ENCODE results near the gene CASZ1.

Gene CASZ1

GRCh38 chr1:10784998-10785727 lies 11.3 kb downstream of the CASZ1 start:
- Histone ChIP-seq H3K4me1 (ENCODE audit: control insufficient read depth, insufficient read depth, low read length) (peaks cover 42% of the 10 kb centered on the region), H3K27ac (ENCODE audit: insufficient read depth, low read depth, low read length, poor library complexity, severe bottlenecking) (no peak overlapping the region), H3K36me3 (ENCODE audit: control insufficient read depth, insufficient read depth, low read length) (no peaks in the 10 kb centered on the region), H3K4me3 (ENCODE audit: insufficient read depth, low read depth, low read length) (no peak overlapping the region), H3K27me3 (ENCODE audit: control insufficient read depth, insufficient read depth, low read length, poor library complexity, severe bottlenecking) (no peaks in the 10 kb centered on the region), H3K9me3 (ENCODE audit: control insufficient read depth, low read length) (no peaks in the 10 kb centered on the region)
- 89 to 91% methylated on average over 11 of the region's 11 CpGs for WGBS, 2 experiments

GRCh38 chr1:10782491-10783244 lies 13.8 kb downstream of the CASZ1 start:
- H3K4me1 ChIP-seq (ENCODE audit: control insufficient read depth, insufficient read depth, low read length) = peaks cover 26% of the 10 kb centered on the region
- H3K36me3 ChIP-seq (ENCODE audit: control insufficient read depth, insufficient read depth, low read length) = no peaks in the 10 kb centered on the region
- no peak overlapping the region for H3K4me3 ChIP-seq (ENCODE audit: insufficient read depth, low read depth, low read length)
- no peaks in the 10 kb centered on the region for H3K9me3 ChIP-seq (ENCODE audit: control insufficient read depth, low read length)
- 81 to 84% methylated on average over 22 to 24 of the region's 24 CpGs for WGBS, 2 experiments
- H3K27me3 ChIP-seq (ENCODE audit: control insufficient read depth, insufficient read depth, low read length, poor library complexity, severe bottlenecking) = no peaks in the 10 kb centered on the region
- peak overlapping the region; percentile 20 for H3K27ac ChIP-seq (ENCODE audit: insufficient read depth, low read depth, low read length, poor library complexity, severe bottlenecking)

GRCh38 chr1:10781137-10781536 lies 15.3 kb downstream of the CASZ1 start:
- H3K4me1 ChIP-seq (ENCODE audit: control insufficient read depth, insufficient read depth, low read length) = peaks cover 26% of the 10 kb centered on the region
- H3K4me3 ChIP-seq (ENCODE audit: insufficient read depth, low read depth, low read length) = no peak overlapping the region
- H3K36me3 ChIP-seq (ENCODE audit: control insufficient read depth, insufficient read depth, low read length) = no peaks in the 10 kb centered on the region
- H3K27me3 ChIP-seq (ENCODE audit: control insufficient read depth, insufficient read depth, low read length, poor library complexity, severe bottlenecking) = no peaks in the 10 kb centered on the region
- 94 to 95% methylated on average over 8 of the region's 8 CpGs for WGBS, 2 experiments
- H3K27ac ChIP-seq (ENCODE audit: insufficient read depth, low read depth, low read length, poor library complexity, severe bottlenecking) = no peak overlapping the region
- no peaks in the 10 kb centered on the region for H3K9me3 ChIP-seq (ENCODE audit: control insufficient read depth, low read length)

- Histone ChIP-seq H3K36me3 (ENCODE audit: control insufficient read depth, insufficient read depth, low read length) (no peaks in the 10 kb centered on the region), H3K27me3 (ENCODE audit: control insufficient read depth, insufficient read depth, low read length, poor library complexity, severe bottlenecking) (no peaks in the 10 kb centered on the region), H3K9me3 (ENCODE audit: control insufficient read depth, low read length) (no peaks in the 10 kb centered on the region), H3K4me3 (ENCODE audit: insufficient read depth, low read depth, low read length) (no peak overlapping the region), H3K4me1 (ENCODE audit: control insufficient read depth, insufficient read depth, low read length) (peaks cover 26% of the 10 kb centered on the region), H3K27ac (ENCODE audit: insufficient read depth, low read depth, low read length, poor library complexity, severe bottlenecking) (no peak overlapping the region)
- WGBS, 2 experiments = 88 to 92% methylated on average over 10 of the region's 10 CpGs
Observed at GRCh38 chr1:10779841-10780240, 16.6 kb downstream of the CASZ1 start.

GRCh38 chr1:10779201-10779600 lies 17.2 kb downstream of the CASZ1 start:
- Histone ChIP-seq H3K27me3 (ENCODE audit: control insufficient read depth, insufficient read depth, low read length, poor library complexity, severe bottlenecking) (no peaks in the 10 kb centered on the region), H3K4me3 (ENCODE audit: insufficient read depth, low read depth, low read length) (no peak overlapping the region), H3K4me1 (ENCODE audit: control insufficient read depth, insufficient read depth, low read length) (peaks cover 26% of the 10 kb centered on the region), H3K36me3 (ENCODE audit: control insufficient read depth, insufficient read depth, low read length) (no peaks in the 10 kb centered on the region), H3K9me3 (ENCODE audit: control insufficient read depth, low read length) (no peaks in the 10 kb centered on the region), H3K27ac (ENCODE audit: insufficient read depth, low read depth, low read length, poor library complexity, severe bottlenecking) (no peak overlapping the region)
- 79 to 83% methylated on average over 13 to 18 of the region's 18 CpGs for WGBS, 2 experiments

GRCh38 chr1:10778640-10779039 lies 17.8 kb downstream of the CASZ1 start:
- WGBS, 2 experiments = 80 to 82% methylated on average over 10 of the region's 10 CpGs
- no peak overlapping the region for H3K27ac ChIP-seq (ENCODE audit: insufficient read depth, low read depth, low read length, poor library complexity, severe bottlenecking)
- H3K9me3 ChIP-seq (ENCODE audit: control insufficient read depth, low read length) = no peaks in the 10 kb centered on the region
- H3K27me3 ChIP-seq (ENCODE audit: control insufficient read depth, insufficient read depth, low read length, poor library complexity, severe bottlenecking) = no peaks in the 10 kb centered on the region
- no peaks in the 10 kb centered on the region for H3K36me3 ChIP-seq (ENCODE audit: control insufficient read depth, insufficient read depth, low read length)
- no peak overlapping the region for H3K4me3 ChIP-seq (ENCODE audit: insufficient read depth, low read depth, low read length)
- H3K4me1 ChIP-seq (ENCODE audit: control insufficient read depth, insufficient read depth, low read length) = peaks cover 20% of the 10 kb centered on the region

- H3K27me3 ChIP-seq (ENCODE audit: control insufficient read depth, insufficient read depth, low read length, poor library complexity, severe bottlenecking) = no peaks in the 10 kb centered on the region
- H3K36me3 ChIP-seq (ENCODE audit: control insufficient read depth, insufficient read depth, low read length) = no peaks in the 10 kb centered on the region
- H3K9me3 ChIP-seq (ENCODE audit: control insufficient read depth, low read length) = no peaks in the 10 kb centered on the region
- peaks cover 15% of the 10 kb centered on the region for H3K4me1 ChIP-seq (ENCODE audit: control insufficient read depth, insufficient read depth, low read length)
- H3K4me3 ChIP-seq (ENCODE audit: insufficient read depth, low read depth, low read length) = no peak overlapping the region
- H3K27ac ChIP-seq (ENCODE audit: insufficient read depth, low read depth, low read length, poor library complexity, severe bottlenecking) = no peak overlapping the region
- 92 to 95% methylated on average over 9 of the region's 9 CpGs for WGBS, 2 experiments
Observed at GRCh38 chr1:10777749-10778574, 18.5 kb downstream of the CASZ1 start.

- WGBS, 2 experiments = 87 to 89% methylated on average over 14 of the region's 14 CpGs
- Histone ChIP-seq H3K27me3 (ENCODE audit: control insufficient read depth, insufficient read depth, low read length, poor library complexity, severe bottlenecking) (no peaks in the 10 kb centered on the region), H3K4me3 (ENCODE audit: insufficient read depth, low read depth, low read length) (no peak overlapping the region), H3K27ac (ENCODE audit: insufficient read depth, low read depth, low read length, poor library complexity, severe bottlenecking) (no peak overlapping the region), H3K4me1 (ENCODE audit: control insufficient read depth, insufficient read depth, low read length) (no peaks in the 10 kb centered on the region), H3K36me3 (ENCODE audit: control insufficient read depth, insufficient read depth, low read length) (no peaks in the 10 kb centered on the region), H3K9me3 (ENCODE audit: control insufficient read depth, low read length) (no peaks in the 10 kb centered on the region)
Observed at GRCh38 chr1:10776190-10776905, 20.1 kb downstream of the CASZ1 start.

GRCh38 chr1:10775763-10776162 lies 20.7 kb downstream of the CASZ1 start:
- Histone ChIP-seq H3K4me3 (ENCODE audit: insufficient read depth, low read depth, low read length) (no peak overlapping the region), H3K9me3 (ENCODE audit: control insufficient read depth, low read length) (no peaks in the 10 kb centered on the region), H3K27ac (ENCODE audit: insufficient read depth, low read depth, low read length, poor library complexity, severe bottlenecking) (no peak overlapping the region), H3K36me3 (ENCODE audit: control insufficient read depth, insufficient read depth, low read length) (no peaks in the 10 kb centered on the region), H3K4me1 (ENCODE audit: control insufficient read depth, insufficient read depth, low read length) (no peaks in the 10 kb centered on the region), H3K27me3 (ENCODE audit: control insufficient read depth, insufficient read depth, low read length, poor library complexity, severe bottlenecking) (no peaks in the 10 kb centered on the region)
- WGBS, 2 experiments = 85 to 86% methylated on average over 9 of the region's 9 CpGs
